HepG2 (cell line): ENCODE data around the gene BCAM. TPM values are rescaled to one million over a fixed set of nuclear protein-coding genes. Genes with fewer than 3 reads are reported as not detected.

ENCODE experiments used
- E2F2 ChIP-seq: sonication (generic); formaldehyde crosslinking; IDR thresholded peaks from 2 replicates; pipeline ENCODE4 v1.4.0; 2020; ENCODE audit warnings: missing genetic modification reagents, borderline replicate concordance
- IKZF4 ChIP-seq: sonication (generic); formaldehyde crosslinking; IDR thresholded peaks from 2 replicates; pipeline ENCODE4 v1.5.1; 2020; ENCODE audit warnings: borderline replicate concordance, mild to moderate bottlenecking, low read depth, missing genetic modification reagents; ENCODE audit errors: not compliant biosample characterization
- KDM2A ChIP-seq: sonication (generic); formaldehyde crosslinking; IDR thresholded peaks from 2 replicates; pipeline ENCODE4 v1.4.0; 2020; ENCODE audit warnings: low read depth, missing genetic modification reagents, borderline replicate concordance
- KMT2A ChIP-seq: sonication (generic); formaldehyde crosslinking; IDR thresholded peaks from 2 replicates; pipeline ENCODE4 v1.4.0; 2020; ENCODE audit warnings: missing genetic modification reagents
- POGZ ChIP-seq: sonication (generic); formaldehyde crosslinking; IDR thresholded peaks from 2 replicates; pipeline ENCODE4 v1.4.0; 2020; ENCODE audit warnings: mild to moderate bottlenecking, missing genetic modification reagents
- RBAK ChIP-seq: sonication (generic); formaldehyde crosslinking; IDR thresholded peaks from 2 replicates; pipeline ENCODE4 v1.5.1; 2020; ENCODE audit warnings: mild to moderate bottlenecking, missing genetic modification reagents
- RXRB ChIP-seq: IDR thresholded peaks from 2 replicates; pipeline ENCODE4 v1.6.1; 2016; ENCODE audit warnings: borderline replicate concordance, missing genetic modification reagents, missing compliant biosample characterization
- SP4 ChIP-seq: sonication (generic); formaldehyde crosslinking; IDR thresholded peaks from 2 replicates; pipeline ENCODE4 v1.8.1; 2023; ENCODE audit warnings: mild to moderate bottlenecking, missing genetic modification reagents
- SRSF4 ChIP-seq: fragments of 200-400 bp; formaldehyde crosslinking; IDR thresholded peaks from one replicate; pipeline ENCODE4 v1.6.1; 2018; ENCODE audit warnings: mild to moderate bottlenecking, low read depth, low read length, moderate library complexity; ENCODE audit not compliant: poor library complexity, severe bottlenecking
- TBX2 ChIP-seq: sonication (generic); formaldehyde crosslinking; IDR thresholded peaks from 2 replicates; pipeline ENCODE4 v1.5.0; 2020; ENCODE audit warnings: missing genetic modification reagents, mild to moderate bottlenecking, borderline replicate concordance
- TSC22D2 ChIP-seq: sonication (generic); formaldehyde crosslinking; IDR thresholded peaks from 2 replicates; pipeline ENCODE4 v1.5.1; 2020; ENCODE audit warnings: missing genetic modification reagents, mild to moderate bottlenecking, borderline replicate concordance
- ZNF597 ChIP-seq: sonication (generic); formaldehyde crosslinking; IDR thresholded peaks from 2 replicates; pipeline ENCODE4 v1.5.0; 2020; ENCODE audit warnings: missing genetic modification reagents
- ZNF619 ChIP-seq: sonication (generic); formaldehyde crosslinking; IDR thresholded peaks from 2 replicates; pipeline ENCODE4 v1.4.0; 2020; ENCODE audit warnings: mild to moderate bottlenecking, missing genetic modification reagents
- ZNF687 ChIP-seq: sonication (generic); formaldehyde crosslinking; IDR thresholded peaks from 2 replicates; pipeline ENCODE4 v1.5.1; 2020; ENCODE audit warnings: mild to moderate bottlenecking, missing genetic modification reagents, moderate library complexity
- ZNF841 ChIP-seq: sonication (generic); formaldehyde crosslinking; IDR thresholded peaks from 2 replicates; pipeline ENCODE4 v1.8.1; 2023; ENCODE audit warnings: missing genetic modification reagents, borderline replicate concordance
- ZSCAN31 ChIP-seq: sonication (generic); formaldehyde crosslinking; IDR thresholded peaks from 2 replicates; pipeline ENCODE4 v1.5.0; 2020; ENCODE audit warnings: low read depth, mild to moderate bottlenecking, missing genetic modification reagents
- polyA plus RNA-seq, 8 experiments: library from polyadenylated mRNA; depleted of rRNA in 3 of 8; stranded (reverse) in 7 of 8; unstranded in 1 of 8; fragments of >200 nt; fragmentation: Illumina TruSeq in 4 of 8; extraction: Trizol in 4 of 8; gene quantifications; 2 replicates each; pipeline versions ENCODE4 v1.2.1 to v1.2.3, GENCODE V29; 2011 to 2016; ENCODE audit warnings: low read depth in 4 of 8, missing spikeins in 1 of 8, mixed read lengths in 1 of 8; ENCODE audit not compliant: insufficient read depth in 1 of 8
- total RNA-seq, 5 experiments: library from RNA; depleted of rRNA; stranded (reverse); fragments of >200 nt; fragmentation: Illumina TruSeq; extraction: Trizol; gene quantifications; 2 replicates each; pipeline ENCODE4 v1.2.3, GENCODE V29; 2016; ENCODE audit warnings: low read depth in 1 of 5

Gene BCAM
- total and polyA plus RNA-seq, 2 of the 13 experiments (the other 11 are each of a cell fraction or from before 2014, with no cell fraction given): 51.2 to 62.7 TPM

GRCh38 chr19:44848812-44849447 lies 40.0 kb downstream of the BCAM start (continued):
- TF ChIP-seq ZNF687 (CRISPR knock-in tag) (peak; percentile 61), ZSCAN31 (CRISPR knock-in tag) (no peak), KDM2A (CRISPR knock-in tag) (no peak), SP4 (CRISPR knock-in tag) (no peak), TBX2 (no peak), ZNF597 (CRISPR knock-in tag) (no peak), RXRB (CRISPR knock-in tag) (no peak), POGZ (no peak), IKZF4 (no peak), ZNF619 (CRISPR knock-in tag) (no peak), SRSF4 (no peak), KMT2A (no peak), TSC22D2 (CRISPR knock-in tag) (no peak), RBAK (CRISPR knock-in tag) (no peak), E2F2 (no peak), ZNF841 (CRISPR knock-in tag) (no peak)
